K562 (cell line): ENCODE results near the gene SGK1. TPM values are rescaled to one million over a fixed set of nuclear protein-coding genes. Genes with fewer than 3 reads are reported as not detected.

Experiments
- CBFA2T3 ChIP-seq: fragments of 450-650 bp; IDR thresholded peaks from 2 replicates; pipeline ENCODE4 v1.6.1; 2017
- CHD2 ChIP-seq: IDR thresholded peaks from 2 replicates; pipeline ENCODE4 v1.6.1; 2011; ENCODE audit warnings: low read depth, low read length
- E2F3 ChIP-seq: fragments of 250-450 bp; sonication (Bioruptor Pico); IDR thresholded peaks from 2 replicates; pipeline ENCODE4 v1.4.0; 2020; ENCODE audit warnings: mild to moderate bottlenecking
- ETV6 ChIP-seq, 3 experiments: fragments of 150-350 bp in 1 of 3; sonication (generic) in 1 of 3; formaldehyde crosslinking in 1 of 3; IDR thresholded peaks; 2 replicates each; pipeline versions ENCODE4 v1.6.1 to v1.8.0; 2014 to 2022; ENCODE audit warnings: borderline replicate concordance in 2 of 3, low read depth in 2 of 3, antibody characterized with exemption in 1 of 3, low read length in 1 of 3, mild to moderate bottlenecking in 1 of 3, missing genetic modification reagents in 1 of 3
- FOSL1 ChIP-seq: fragments of 200-800 bp; sonication (Bioruptor generic); conservative IDR thresholded peaks from 2 replicates; pipeline ENCODE4 v1.6.1; 2016; ENCODE audit warnings: missing genetic modification characterization, missing compliant biosample characterization
- FOXP1 ChIP-seq: sonication (generic); formaldehyde crosslinking; IDR thresholded peaks from 2 replicates; pipeline ENCODE4 v1.8.0; 2022; ENCODE audit warnings: mild to moderate bottlenecking, missing genetic modification reagents
- MTA2 ChIP-seq: fragments of 450-650 bp; IDR thresholded peaks from 2 replicates; pipeline ENCODE4 v1.6.1; 2016; ENCODE audit warnings: low read depth
- NCOA6 ChIP-seq: fragments of 450-650 bp; IDR thresholded peaks from 2 replicates; pipeline ENCODE4 v1.6.1; 2017; ENCODE audit warnings: mild to moderate bottlenecking
- NR2C2 ChIP-seq, 2 experiments: fragments of 200-800 bp in 1 of 2; sonication (Bioruptor generic) in 1 of 2; sonication (generic) in 1 of 2; formaldehyde crosslinking in 1 of 2; IDR thresholded peaks; 2 replicates each; pipeline versions ENCODE4 v1.6.1 to v1.8.0; 2016 to 2022; ENCODE audit warnings: mild to moderate bottlenecking in 1 of 2, missing compliant biosample characterization in 1 of 2, missing genetic modification characterization in 1 of 2, missing genetic modification reagents in 1 of 2
- POLR2AphosphoS5 ChIP-seq: IDR thresholded peaks from 2 replicates; pipeline ENCODE4 v1.6.1; 2011; ENCODE audit warnings: mild to moderate bottlenecking, low read depth, low read length, moderate library complexity; ENCODE audit not compliant: control insufficient read depth, insufficient read depth
- TCF3 ChIP-seq: sonication (generic); formaldehyde crosslinking; IDR thresholded peaks from 2 replicates; pipeline ENCODE4 v1.4.0; 2020; ENCODE audit warnings: mild to moderate bottlenecking, missing genetic modification reagents
- TCF7 ChIP-seq: sonication (generic); IDR thresholded peaks from 2 replicates; pipeline ENCODE4 v1.6.1; 2016; ENCODE audit warnings: antibody characterized with exemption, borderline replicate concordance
- ZNF408 ChIP-seq: fragments of 250-450 bp; sonication (Bioruptor Pico); IDR thresholded peaks from 2 replicates; pipeline ENCODE4 v1.4.0; 2020; ENCODE audit warnings: low read depth, mild to moderate bottlenecking, moderate library complexity
- ZNF41 ChIP-seq: fragments of 250-450 bp; sonication (Bioruptor Pico); conservative IDR thresholded peaks from 2 replicates; pipeline ENCODE4 v1.4.0; 2020; ENCODE audit warnings: mild to moderate bottlenecking
- ZNF586 ChIP-seq: fragments of 450-650 bp; formaldehyde crosslinking; conservative IDR thresholded peaks from 2 replicates; pipeline ENCODE4 v1.4.0; 2020; ENCODE audit warnings: mild to moderate bottlenecking, moderate library complexity
- polyA plus RNA-seq, 8 experiments: library from polyadenylated mRNA; depleted of rRNA in 4 of 8; stranded (reverse) in 5 of 8; unstranded in 3 of 8; fragments of >200 nt; fragmentation: Nextera tagmentation in 2 of 8; fragmentation: Illumina TruSeq in 1 of 8; extraction: Ambion mirVana in 2 of 8; extraction: Trizol in 1 of 8; gene quantifications; 2 replicates each; pipeline versions ENCODE4 v1.2.1 to v1.2.3, GENCODE V29; 2011 to 2014; ENCODE audit warnings: inconsistent platforms in 1 of 8, missing spikeins in 1 of 8
- total RNA-seq, 7 experiments: library from RNA; depleted of rRNA in 6 of 7; stranded (reverse); fragments of >200 nt in 6 of 7; fragmentation: Illumina TruSeq in 2 of 7; extraction: Trizol in 2 of 7; gene quantifications; 2 replicates each; pipeline versions ENCODE4 v1.2.1 to v1.2.3, GENCODE V29; 2011 to 2021; ENCODE audit warnings: low replicate concordance in 1 of 7
- TF ChIP-seq, protein P1 (sequence below): fragments of 450-650 bp; conservative IDR thresholded peaks from 2 replicates; pipeline ENCODE4 v1.6.1; 2016; ENCODE audit warnings: missing genetic modification characterization, low read depth, mild to moderate bottlenecking, missing compliant biosample characterization, moderate library complexity
- TF ChIP-seq, protein P2 (sequence below): fragments of 450-650 bp; IDR thresholded peaks from 2 replicates; pipeline ENCODE4 v1.6.1; 2016; ENCODE audit warnings: mild to moderate bottlenecking
- TF ChIP-seq, protein P3 (sequence below), 2 experiments: IDR thresholded peaks in 1 of 2; conservative IDR thresholded peaks in 1 of 2; 2 replicates each; pipeline ENCODE4 v1.6.1; 2016; ENCODE audit warnings: low read depth in 2 of 2, mild to moderate bottlenecking in 1 of 2, missing compliant biosample characterization in 1 of 2, missing genetic modification characterization in 1 of 2, moderate library complexity in 1 of 2
- TF ChIP-seq, protein P4 (sequence below), 2 experiments: fragments of 200-800 bp in 1 of 2; sonication (Bioruptor generic) in 1 of 2; sonication (generic) in 1 of 2; formaldehyde crosslinking in 1 of 2; IDR thresholded peaks in 1 of 2; conservative IDR thresholded peaks in 1 of 2; 2 replicates each; pipeline versions ENCODE4 v1.5.0 to v1.6.1; 2016 to 2020; ENCODE audit warnings: missing compliant biosample characterization in 1 of 2, missing genetic modification characterization in 1 of 2, missing genetic modification reagents in 1 of 2

The SGK1 gene
- total and polyA plus RNA-seq, 9 of the 15 experiments (the other 6 are each of a cell fraction or from before 2014, with no cell fraction given): 3.5 to 7.2 (median 3.9) TPM

DNA sequence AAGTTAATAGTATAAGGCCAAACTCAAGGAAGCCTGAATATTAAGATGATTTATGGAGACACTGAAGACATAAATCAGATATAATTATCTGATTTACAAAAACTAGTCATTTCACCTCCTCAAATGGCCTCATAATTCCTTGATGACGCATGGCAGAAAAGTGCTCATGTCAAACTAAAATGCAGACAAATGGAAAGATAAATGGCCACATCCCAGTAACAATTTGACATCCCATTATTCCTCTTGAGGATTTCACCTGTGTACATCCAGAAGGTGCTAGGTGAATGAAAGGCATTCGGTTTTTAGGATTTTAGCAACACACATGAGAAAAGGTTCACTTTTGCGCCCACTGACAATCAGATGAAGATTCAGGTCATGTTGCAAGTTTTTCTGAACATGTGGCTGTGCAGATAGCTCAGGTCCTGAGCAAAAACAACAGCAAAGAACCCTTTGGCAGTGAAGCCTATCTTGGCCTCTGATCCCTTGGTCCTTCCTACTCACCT, 24.2 kb downstream of the SGK1 start (continued):
- TF ChIP-seq POLR2AphosphoS5: 0 out of 2 replicates have a peak, but pooled peaks have one; percentile 25
- TF ChIP-seq, protein P1, sequence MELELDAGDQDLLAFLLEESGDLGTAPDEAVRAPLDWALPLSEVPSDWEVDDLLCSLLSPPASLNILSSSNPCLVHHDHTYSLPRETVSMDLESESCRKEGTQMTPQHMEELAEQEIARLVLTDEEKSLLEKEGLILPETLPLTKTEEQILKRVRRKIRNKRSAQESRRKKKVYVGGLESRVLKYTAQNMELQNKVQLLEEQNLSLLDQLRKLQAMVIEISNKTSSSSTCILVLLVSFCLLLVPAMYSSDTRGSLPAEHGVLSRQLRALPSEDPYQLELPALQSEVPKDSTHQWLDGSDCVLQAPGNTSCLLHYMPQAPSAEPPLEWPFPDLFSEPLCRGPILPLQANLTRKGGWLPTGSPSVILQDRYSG (tag): peak; percentile 57; the same call in 1 of the 2 replicates
- no peak for TF ChIP-seq NR2C2 (CRISPR knock-in tag; IDR thresholded peaks at IDR 0.05)
- peak; percentile 53; the same call in 1 of the 2 replicates for TF ChIP-seq NR2C2 (tag; IDR thresholded peaks at IDR 0.05)
- no peak for TF ChIP-seq CHD2
- TF ChIP-seq FOXP1 (CRISPR knock-in tag): no peak
- TF ChIP-seq, protein P2, sequence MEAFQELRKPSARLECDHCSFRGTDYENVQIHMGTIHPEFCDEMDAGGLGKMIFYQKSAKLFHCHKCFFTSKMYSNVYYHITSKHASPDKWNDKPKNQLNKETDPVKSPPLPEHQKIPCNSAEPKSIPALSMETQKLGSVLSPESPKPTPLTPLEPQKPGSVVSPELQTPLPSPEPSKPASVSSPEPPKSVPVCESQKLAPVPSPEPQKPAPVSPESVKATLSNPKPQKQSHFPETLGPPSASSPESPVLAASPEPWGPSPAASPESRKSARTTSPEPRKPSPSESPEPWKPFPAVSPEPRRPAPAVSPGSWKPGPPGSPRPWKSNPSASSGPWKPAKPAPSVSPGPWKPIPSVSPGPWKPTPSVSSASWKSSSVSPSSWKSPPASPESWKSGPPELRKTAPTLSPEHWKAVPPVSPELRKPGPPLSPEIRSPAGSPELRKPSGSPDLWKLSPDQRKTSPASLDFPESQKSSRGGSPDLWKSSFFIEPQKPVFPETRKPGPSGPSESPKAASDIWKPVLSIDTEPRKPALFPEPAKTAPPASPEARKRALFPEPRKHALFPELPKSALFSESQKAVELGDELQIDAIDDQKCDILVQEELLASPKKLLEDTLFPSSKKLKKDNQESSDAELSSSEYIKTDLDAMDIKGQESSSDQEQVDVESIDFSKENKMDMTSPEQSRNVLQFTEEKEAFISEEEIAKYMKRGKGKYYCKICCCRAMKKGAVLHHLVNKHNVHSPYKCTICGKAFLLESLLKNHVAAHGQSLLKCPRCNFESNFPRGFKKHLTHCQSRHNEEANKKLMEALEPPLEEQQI: peak; percentile 20; the same call in 1 of the 2 replicates
- no peak for TF ChIP-seq E2F3 (CRISPR knock-in tag)
- TF ChIP-seq TCF7: no peak
- TF ChIP-seq ZNF586 (CRISPR knock-in tag): no peak
- TF ChIP-seq CBFA2T3: peak; percentile 74
- no peak for TF ChIP-seq ZNF408 (CRISPR knock-in tag)
- TF ChIP-seq MTA2: no peak
- TF ChIP-seq NCOA6: no peak
- TF ChIP-seq TCF3 (CRISPR knock-in tag): peak; percentile 79
- no peak for TF ChIP-seq ETV6 (IDR thresholded peaks at IDR 0.05; ENCODE audit: borderline replicate concordance in 1 of 2, low read depth in 2 of 2, low read length in 1 of 2)
- no peak for TF ChIP-seq ETV6 (CRISPR knock-in tag; IDR thresholded peaks at IDR 0.05; ENCODE audit: borderline replicate concordance)
- TF ChIP-seq FOSL1 (tag): peak; percentile 78
- TF ChIP-seq, protein P3, sequence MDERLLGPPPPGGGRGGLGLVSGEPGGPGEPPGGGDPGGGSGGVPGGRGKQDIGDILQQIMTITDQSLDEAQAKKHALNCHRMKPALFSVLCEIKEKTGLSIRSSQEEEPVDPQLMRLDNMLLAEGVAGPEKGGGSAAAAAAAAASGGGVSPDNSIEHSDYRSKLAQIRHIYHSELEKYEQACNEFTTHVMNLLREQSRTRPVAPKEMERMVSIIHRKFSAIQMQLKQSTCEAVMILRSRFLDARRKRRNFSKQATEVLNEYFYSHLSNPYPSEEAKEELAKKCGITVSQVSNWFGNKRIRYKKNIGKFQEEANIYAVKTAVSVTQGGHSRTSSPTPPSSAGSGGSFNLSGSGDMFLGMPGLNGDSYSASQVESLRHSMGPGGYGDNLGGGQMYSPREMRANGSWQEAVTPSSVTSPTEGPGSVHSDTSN (CRISPR knock-in tag; IDR thresholded peaks at IDR 0.05; ENCODE audit: low read depth): no peak
- TF ChIP-seq, protein P3 (tag; conservative IDR thresholded peaks at IDR 0.05; ENCODE audit: low read depth): peak; percentile 94
- TF ChIP-seq ZNF41 (CRISPR knock-in tag): 0 out of 2 replicates have a peak, but pooled peaks have one; percentile 37
- TF ChIP-seq, protein P4, sequence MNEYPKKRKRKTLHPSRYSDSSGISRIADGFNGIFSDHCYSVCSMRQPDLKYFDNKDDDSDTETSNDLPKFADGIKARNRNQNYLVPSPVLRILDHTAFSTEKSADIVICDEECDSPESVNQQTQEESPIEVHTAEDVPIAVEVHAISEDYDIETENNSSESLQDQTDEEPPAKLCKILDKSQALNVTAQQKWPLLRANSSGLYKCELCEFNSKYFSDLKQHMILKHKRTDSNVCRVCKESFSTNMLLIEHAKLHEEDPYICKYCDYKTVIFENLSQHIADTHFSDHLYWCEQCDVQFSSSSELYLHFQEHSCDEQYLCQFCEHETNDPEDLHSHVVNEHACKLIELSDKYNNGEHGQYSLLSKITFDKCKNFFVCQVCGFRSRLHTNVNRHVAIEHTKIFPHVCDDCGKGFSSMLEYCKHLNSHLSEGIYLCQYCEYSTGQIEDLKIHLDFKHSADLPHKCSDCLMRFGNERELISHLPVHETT (CRISPR knock-in tag; conservative IDR thresholded peaks at IDR 0.05 in 1 of 2, IDR thresholded peaks at IDR 0.05 in 1 of 2): peak in 1 of 2 experiments; percentile 61; a peak in 2 of 4 replicates
